Measurements from ENCODE around the gene DDR2.

The DDR2 gene

DNA sequence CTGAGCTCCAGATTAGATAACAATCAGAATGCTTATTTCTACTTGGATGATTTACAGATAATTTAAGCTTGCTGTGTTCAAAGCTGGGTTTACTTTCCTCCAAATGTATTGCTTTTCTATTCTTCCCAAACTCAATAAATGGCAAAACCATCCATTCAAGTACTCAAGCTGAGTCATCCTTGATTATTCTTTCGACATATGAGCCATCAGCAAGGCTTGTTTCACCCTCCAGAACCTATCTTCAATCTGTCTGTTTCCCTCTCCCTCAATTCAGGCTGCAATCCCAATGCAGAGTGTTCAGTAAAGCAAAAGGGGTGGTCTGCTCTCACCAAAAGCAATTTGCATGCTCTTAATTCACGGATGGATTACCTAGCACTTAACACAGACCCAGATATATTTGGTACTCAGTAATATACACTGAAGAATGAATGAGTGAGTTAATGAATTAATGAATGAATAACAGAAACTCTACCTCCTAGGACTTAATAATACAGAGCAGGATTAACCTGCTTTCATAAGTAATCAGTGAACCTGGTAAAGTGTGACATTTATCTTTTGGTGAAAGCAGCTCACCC, 41.9 kb downstream of the DDR2 start:
- no peak for DNase-seq

DNA sequence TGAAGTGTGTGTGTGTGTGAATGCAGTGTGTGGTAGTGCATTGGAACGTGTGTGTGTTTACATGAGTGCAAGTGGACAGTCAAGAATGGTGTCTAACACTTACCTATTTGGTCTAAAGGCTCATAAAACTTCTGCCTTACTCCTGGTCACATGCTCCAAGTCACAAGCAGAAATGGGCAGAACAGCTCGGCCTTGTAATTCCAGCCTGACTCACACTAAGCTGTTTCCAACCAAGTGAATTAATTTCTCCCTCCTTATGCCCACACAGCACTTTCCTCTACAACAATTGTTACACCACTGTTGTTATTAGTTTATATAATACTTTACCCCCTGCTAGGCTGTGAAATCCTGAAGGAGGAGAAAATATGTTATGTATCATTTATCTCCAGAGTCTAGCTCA, 43.8 kb downstream of the DDR2 start:
- no peak for DNase-seq

DNA sequence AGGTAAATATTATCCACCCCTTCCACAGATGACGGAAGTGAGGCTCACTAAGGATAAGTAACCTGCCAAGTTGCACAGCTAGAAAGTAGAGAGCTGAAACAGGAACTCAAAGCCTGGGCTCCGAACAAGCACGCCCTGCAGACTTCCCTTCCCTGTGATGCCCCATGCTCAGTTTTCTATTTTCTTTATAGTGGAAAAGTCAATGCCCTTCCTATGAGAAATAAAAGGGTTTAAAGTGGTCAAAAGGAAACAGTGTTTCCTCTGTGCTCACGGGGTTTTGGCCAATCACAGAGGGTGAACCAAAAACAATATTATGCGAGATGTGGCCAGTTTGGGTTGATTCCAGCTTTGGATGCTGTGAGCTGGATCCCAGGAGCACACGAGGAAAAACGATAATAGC, 44.5 kb downstream of the DDR2 start:
- DNase-seq = no peak

DNA sequence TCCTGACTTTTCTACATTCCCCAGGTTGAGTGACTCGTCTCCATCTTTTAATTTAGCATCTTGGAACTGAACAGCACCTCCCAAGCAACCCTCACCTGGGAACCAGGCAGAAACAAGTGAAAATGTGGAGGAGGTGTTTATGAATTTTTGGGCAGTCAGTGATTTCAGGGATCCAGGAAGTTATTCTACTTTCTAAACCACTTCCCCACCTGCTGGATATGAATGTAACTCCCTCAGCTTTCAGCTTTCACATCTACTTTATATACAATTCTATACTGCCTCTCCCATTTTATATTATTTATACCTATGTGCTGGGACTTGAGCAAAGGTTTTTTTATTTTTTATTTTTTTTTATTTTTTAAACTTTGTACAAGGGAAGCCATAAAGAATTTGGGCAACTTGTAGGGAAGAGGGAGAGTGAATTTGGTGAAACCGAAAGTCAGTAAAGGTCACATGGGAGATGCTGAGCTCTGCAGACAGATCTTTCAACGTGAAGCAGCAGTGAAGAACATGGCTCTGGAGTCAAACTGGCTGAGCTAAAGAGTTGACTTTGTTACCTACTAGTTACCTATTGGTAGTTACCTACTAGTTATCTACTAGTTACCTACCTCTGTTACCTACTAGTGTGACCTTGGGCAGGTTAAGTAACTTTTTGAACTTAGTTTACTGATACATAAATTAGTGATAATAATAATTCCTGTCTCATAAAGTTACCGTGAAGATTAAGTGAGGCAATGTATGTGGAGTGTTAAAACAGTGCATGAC, 45.5 kb downstream of the DDR2 start:
- no peak for DNase-seq

DNA sequence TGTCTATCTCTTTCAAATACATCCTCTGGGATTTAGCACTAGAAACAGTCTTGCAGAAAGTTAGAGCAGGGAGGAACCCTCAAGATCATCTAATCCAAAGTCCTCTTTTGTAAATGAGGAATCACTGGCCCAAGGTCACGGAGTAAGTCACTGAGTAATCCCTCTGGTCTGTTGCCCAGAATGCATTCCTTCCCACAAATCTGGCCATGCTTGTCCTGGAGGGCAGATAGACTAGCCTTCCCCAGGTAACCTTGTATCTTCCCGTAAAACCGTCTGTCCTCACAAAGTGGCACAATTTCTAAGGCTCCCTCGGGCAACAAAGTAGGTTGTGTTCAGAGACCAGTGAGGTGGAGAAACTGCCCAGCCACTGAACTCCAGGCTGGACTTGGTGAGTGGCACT, 46.2 kb downstream of the DDR2 start:
- no peak for DNase-seq

DNA sequence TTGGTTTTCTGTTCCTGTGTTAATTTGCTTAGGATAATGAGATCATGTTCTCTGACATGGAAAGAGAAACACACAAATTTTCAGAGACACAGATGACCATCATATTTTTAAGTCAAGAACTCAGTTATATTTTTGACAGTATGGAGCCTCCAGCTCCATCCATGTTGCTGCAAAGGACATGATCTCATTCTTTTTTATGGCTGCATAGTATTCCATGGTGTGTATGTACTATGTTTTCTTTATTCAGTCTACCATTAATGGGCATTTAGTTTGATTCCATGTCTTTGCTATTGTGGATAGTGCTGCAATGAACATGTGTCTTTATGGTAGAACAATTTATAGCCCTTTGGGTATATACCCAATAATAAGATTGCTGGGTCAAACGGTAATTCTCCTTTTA, 47.0 kb downstream of the DDR2 start:
- no peak for DNase-seq

DNA sequence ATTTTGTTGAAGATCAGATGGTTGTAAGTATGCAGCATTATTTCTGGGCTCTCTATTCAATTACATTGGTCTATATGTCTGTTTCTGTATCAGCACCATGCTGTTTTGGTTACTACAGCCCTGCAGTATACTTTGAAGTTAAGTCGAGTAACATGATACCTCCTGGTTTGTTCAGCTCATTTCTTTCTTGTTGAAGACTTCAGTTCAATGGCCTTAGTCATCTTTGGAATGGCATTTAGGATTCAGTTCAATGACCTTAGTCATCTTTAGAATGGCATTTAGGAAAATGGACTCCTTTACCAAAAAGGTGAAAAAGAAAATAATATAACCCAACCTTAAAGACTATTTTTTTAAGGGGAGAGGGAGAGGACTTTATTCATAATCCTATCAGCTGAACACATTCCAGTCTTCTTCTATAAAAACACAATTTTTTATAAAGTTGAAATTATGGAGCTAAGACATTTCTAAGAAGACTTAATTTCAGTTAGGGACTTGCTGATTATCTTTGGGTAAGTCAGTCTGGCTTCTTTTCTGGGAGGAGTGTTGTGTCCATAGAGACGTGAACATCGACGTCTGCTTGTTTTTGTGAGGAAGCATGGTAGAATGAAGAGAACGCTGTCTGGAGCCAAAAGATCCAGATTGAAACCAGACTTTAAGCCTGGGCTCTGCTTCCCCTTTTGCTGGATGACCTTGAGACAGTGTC, 48.3 kb downstream of the DDR2 start:
- DNase-seq = no peak

DNA sequence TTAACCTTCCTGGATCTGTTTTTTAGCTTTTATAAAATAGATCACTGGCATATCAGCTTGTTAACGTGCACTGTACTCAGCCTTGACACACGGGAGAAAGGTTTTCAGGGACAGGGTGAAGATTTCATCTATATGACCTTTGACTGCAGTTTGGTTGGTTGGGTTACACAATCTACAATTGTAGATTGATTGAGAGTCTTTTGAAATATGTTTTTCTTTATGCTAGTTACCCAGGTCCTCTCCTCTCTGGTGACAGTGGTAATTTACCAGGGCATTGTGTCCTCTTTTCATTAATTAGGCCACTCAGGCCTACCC, 48.8 kb downstream of the DDR2 start:
- DNase-seq = no peak

DNA sequence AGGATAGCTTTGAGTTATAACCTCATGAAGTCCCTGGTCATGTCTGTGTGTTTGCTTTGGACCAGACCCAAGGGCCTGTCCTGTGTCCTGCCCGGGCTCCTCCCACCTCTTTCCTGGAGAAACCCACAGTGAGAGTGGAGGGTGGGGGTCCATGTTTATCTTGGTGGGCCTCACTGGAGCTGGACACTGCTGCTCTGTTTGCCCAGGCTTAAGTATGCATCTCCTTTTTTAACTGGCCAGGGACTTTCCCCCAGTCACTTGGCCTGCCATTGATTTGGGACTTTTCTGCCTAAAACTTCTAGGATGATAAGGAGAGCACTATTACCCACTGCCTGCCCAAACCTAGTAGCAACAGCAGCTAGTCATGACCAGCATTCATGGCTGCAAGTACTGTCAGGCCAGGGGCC, 49.8 kb downstream of the DDR2 start:
- no peak for DNase-seq

DNA sequence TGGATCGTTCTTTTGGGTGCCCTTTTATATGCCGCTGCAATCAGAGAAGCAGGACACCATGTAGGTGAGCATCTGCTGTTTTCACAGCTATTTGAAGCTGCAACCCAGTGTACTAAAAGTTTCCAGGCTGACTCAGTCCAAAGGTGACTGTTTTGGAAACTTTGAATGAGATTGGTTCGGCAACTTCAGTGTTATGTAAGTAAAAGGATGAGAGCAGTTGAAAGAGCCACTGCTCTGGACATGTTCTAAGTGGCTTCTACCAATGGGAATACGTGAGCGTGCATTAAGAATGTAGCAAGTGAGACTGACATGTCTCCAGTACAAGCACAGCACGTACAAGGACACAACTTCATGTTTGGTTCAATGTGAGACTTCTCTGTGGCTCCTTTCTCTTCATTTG, 55.6 kb downstream of the DDR2 start:
- DNase-seq = no peak

DNA sequence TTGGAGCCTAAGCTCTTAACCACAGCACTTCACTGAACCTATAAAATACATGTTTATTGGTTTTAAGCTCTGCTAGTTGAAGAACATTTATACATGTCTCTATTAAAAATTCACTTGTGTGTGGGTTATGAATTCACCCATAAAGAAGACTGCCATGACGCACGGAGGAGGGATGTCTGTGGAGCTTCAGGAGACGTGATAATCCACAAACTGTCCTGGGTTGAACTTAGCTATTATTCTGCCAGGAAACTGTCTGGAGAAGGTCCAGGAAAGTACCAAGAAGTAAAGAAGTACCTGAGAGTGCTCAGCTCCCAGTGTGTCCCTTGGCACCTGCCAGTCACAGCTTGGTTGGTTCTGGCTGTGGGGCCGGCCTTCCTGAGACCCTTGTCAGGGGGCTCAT, 56.3 kb downstream of the DDR2 start:
- DNase-seq = no peak

DNA sequence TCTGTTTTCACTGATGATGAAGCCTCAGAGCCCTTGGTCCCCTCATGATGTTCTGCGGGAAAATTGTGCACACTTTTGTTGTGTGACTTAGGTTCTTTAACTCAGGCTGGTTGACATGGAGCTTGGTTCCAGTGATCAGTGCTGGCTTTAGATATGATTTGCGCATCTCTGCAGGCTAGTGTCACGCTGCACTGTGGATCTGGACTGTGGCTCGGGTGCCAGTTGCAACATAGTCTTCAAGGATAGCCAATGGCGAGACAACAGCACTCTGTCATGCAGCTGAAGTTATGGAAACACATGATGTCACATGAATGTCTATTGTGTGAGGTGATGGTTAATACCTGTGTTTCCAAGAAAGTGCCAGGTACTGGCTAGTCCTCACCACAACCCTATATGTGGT, 56.7 kb downstream of the DDR2 start:
- no peak for DNase-seq

DNA sequence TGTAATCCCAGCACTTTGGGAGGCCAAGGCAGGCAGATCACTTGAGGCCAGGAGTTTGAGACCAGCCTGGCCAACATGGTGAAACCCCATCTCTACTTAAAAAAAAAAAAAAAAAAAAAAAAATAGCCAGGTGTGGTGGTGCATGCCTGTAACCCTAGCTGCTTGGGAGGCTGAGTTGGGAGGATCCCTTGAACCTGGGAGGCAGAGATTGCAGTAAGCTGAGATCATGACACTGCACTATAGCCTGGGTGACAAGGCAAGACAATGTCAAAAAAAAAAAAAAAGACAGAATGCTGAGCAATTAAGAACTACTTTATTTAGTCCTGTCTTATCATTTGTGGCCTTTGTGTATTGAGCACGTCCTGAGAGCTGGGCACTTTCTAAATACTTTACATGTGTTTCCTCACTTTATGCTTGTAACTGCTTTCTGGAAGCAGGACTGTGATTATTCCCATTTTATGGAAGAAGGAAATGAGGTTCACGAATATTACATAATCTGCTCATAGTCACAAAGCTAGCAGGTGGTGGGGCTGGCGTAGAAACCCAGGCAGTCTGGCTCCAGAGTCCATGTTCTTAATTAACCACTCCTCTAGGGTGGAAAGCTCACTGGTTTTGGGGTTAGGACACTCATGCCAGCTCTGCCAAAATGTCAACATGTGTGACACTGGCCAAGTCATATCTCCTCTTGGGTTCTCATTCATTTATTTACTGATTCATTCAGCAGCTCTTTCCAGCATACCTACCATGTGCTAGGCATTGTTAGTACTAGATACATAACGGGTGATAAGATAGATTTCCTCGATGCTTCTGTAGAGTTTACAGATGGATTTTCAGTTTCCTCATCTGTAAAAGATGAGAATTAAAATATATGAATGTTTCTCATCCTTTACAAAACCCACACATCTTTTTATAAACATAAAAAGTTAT, 57.7 kb downstream of the DDR2 start:
- DNase-seq = no peak

DNA sequence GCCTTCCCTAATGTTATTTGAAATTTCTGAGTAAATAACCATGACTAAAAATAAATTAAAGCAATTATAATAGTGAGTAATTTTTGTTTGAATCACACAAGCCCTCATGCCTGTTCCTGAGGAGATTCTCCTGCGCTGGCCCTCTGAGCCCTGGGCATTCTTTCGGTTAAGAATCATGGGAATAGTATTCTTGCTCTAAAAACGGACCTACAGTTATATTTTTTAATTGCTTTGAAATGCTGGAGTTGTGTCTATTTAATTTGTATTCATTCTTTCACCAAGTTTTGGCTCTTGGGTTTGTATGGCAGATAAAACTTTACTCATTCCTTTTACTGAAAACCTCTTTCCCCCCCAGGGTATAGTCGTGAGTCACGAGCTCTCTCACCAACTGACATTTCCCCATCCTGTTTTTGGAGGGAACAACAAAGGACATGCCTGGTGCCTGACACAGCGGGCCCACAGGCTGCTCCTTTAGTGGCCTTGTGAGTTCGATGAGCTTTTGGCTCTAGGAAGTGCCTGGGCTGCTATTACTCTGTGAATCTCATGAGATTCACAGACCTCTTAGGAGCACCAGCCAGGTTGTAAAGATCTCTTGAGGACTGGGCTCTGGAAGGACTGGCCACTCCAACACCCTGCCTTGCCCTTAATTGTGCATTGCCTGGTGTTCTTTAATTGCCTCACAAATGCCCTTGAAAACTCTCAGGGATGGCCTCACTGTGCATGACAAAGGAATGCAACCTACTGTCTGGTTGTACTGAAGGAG, 58.6 kb downstream of the DDR2 start:
- no peak for DNase-seq

DNA sequence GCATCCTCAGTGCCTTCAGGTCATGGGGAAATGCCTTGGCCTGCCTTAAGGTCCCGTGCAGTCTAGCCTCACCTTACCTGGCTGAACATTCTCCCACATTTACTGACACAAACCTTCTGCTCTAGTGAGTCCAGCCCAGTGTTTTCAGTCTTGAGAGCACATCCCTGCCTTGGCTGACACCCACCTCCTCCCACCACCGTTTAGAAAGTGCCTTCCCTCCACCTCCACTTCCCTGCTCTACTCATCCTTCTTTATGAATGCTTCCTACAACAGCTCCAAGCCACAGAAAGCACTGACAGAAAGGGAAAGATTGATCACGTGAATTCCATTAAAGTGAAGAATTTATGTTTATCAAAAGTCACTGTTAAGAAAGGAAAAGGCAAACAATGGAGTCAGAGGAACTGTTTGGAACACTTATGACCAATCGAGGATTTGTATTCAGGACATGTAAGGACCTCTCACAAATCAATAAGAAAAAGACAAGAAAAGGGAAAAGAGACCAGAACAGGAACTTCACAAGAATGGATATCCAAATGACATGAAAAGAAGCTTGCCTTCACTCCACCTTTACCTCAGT, 59.8 kb downstream of the DDR2 start:
- DNase-seq = no peak

DNA sequence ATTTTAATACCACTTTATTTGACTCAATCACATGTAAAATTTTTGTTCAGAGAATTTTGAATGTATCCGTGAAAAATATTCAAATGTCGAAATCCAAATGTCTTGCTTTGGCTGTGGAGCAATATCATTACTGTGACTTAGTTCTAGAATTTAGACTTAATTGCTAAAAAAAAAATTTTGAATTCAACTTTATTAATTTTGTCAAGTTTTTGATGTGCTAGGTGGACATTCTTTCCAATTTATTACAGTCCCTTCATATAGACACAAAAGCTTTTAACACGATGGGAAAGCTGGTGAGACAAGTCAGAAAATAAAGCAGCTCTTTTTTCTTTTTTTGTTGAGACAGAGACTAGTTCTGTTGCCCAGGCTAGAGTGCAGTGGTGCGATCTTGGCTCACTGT, 62.6 kb downstream of the DDR2 start:
- DNase-seq = no peak

DNA sequence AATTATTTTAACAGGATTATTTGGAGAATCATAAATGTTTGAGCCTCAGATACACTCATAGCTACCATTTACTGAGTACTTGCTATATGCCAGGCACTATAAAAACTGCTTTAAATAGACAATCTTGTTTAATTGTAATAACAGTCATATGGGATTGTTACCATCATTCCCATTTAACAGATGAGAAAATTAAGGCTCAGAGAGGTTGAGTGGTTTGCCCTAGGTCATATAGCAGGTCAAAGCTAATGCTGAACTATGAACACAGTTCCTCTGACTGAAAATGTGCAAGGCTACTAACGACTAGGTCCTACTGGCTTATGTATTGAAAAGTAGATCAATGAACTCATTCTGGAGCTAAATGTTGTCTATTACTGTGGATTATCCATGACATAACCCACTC, 63.4 kb downstream of the DDR2 start:
- DNase-seq = no peak

DNA sequence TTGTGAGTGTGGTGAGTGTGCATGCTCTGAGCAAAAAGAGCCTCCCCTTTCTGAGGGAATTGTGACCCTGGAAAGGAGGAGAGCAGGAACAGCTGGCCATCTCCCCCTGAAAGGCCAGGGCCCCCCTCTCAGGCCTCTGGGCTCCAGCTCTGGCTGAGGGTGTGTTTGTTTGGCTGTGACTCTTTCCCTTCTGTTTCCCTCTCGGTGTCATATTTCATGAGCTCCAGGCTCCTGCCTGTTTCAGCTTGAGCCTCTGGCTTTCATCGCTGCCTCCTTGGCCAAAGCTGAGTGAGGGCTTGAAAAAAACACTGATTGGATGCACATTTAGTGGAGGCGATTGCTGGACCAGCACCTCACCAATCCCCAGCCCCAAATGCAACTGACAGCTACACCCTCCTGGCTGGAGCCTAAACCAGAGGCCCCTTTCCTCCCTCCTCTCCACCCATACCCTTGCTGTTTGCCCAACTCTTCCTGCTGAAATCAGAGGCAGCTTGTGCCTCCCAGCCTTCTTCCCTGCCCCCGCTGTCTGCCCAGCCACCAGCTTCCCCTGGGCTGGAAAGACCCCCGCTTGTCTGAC, 64.1 kb downstream of the DDR2 start:
- DNase-seq = no peak

DNA sequence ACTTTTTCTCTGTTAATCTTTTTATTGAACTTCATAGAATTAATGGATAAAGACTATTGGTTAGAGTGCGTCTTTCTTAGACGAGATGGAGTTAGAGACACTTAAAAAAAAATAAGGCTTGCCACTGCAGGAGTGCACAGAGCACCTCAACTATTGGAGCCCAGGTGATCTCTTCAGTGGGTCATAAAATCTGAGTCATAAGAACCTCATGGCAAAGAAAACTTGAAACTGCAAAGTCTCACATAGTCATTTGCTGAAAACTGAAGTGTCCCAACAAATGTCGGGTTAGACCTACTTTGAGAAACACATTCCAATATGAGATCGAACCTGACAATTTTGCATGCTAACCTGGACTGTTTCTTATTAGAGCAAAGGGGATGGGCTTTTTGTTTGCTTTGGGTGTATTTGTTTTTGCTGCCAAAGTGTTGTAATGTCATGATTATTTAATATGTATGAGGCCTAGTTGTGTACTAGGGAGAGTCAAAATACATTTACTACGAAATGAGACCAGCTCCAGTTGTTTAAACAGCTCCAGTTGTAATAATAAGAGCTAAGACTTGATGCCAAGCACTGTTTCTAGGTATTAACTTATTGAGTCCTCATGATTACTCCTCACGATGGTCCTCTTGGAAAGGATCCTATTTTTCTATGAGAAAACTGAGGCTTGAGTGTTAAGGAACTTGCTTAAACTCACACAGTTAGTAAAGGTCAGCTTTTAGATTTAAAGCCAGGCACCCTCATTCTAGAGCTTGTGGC, 65.1 kb downstream of the DDR2 start:
- no peak for DNase-seq

DNA sequence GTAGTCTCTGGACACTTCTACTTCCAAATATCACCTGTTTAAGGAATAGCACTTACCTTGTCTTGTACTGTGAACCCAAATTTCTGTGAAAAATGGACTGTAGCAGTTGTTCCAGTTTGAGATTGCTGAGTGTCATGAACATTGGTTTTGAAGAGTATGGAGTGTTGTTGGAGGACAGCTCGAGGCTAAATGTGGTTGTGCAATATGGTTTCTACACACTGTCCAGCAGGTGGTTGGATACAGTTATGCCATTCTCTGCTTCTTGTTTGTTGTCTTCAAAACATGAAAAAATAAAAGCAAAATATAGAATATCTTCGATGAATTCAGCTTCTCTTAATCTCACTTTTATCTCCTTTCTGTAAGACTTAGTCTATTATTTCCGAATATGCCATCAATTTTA, 67.1 kb downstream of the DDR2 start:
- no peak for DNase-seq

DNA sequence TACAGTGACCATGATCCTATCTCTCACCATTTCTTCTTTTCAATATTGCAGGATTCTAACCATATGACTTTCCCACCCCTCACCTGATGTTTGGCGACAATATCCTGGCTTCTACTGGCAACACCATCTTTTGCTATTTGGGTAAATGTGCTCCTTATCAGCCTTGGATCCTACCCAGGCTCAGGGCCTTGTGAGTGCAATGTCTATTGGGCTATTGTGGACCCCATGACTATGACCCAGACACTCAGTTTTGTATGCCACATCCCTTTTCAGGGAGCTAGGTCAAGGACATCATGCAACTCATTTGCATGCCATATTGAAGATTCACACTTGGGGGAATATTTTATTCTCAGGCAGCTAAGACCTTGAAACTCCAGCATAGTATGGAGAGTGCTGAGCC, 67.9 kb downstream of the DDR2 start:
- no peak for DNase-seq
